Natural killer cell (primary cell): ENCODE measurements around the gene PFAS. TPM values are rescaled to one million over a fixed set of nuclear protein-coding genes. Genes with fewer than 3 reads are reported as not detected.

Experiments
- ATAC-seq, 3 donors: fragments of 150-1000 bp in 2 of 3; fragments of 200-7000 bp in 1 of 3; cut with Tn5 transposase; 1 replicate in 1 of 3; 2 replicates in 2 of 3; pipeline ENCODE4 v1.10.0; 2021; ENCODE audit warnings: mild to moderate bottlenecking in 2 of 3, moderate library complexity in 2 of 3
- DNase-seq, 2 donors: peaks; one replicate each; pipeline versions ENCODE4 v3.0.0 to v3.0.0-alpha.2; 2013 to 2021; ENCODE audit warnings: mixed read lengths in 1 of 2
- H3K27ac ChIP-seq: one replicate; pipeline ENCODE4 v1.5.1; 2013; ENCODE audit warnings: mild to moderate bottlenecking, low read length
- H3K27me3 ChIP-seq: one replicate; pipeline ENCODE4 v1.6.1; 2013; ENCODE audit warnings: low read length; ENCODE audit not compliant: control insufficient read depth, insufficient read depth
- H3K36me3 ChIP-seq: one replicate; pipeline ENCODE4 v1.6.1; 2013; ENCODE audit warnings: low read length; ENCODE audit not compliant: control insufficient read depth, insufficient read depth
- H3K4me1 ChIP-seq: one replicate; pipeline ENCODE4 v1.6.1; 2013; ENCODE audit warnings: low read length; ENCODE audit not compliant: control insufficient read depth, insufficient read depth
- H3K4me3 ChIP-seq: one replicate; pipeline ENCODE4 v1.5.1; 2013; ENCODE audit warnings: low read length
- H3K9me3 ChIP-seq: one replicate; pipeline ENCODE4 v1.6.1; 2013; ENCODE audit warnings: low read length; ENCODE audit not compliant: control insufficient read depth, insufficient read depth
- H3K27ac Mint-ChIP-seq, 2 donors: one replicate each; pipeline ENCODE4 v1.8.0; 2022; ENCODE audit warnings: mild to moderate bottlenecking in 2 of 2, mixed read lengths in 2 of 2, moderate library complexity in 1 of 2
- H3K27me3 Mint-ChIP-seq, 2 donors: one replicate each; pipeline ENCODE4 v1.8.0; 2022; ENCODE audit warnings: low read depth in 2 of 2, mixed read lengths in 2 of 2
- H3K36me3 Mint-ChIP-seq: one replicate; pipeline ENCODE4 v1.8.0; 2022; ENCODE audit warnings: mixed read lengths
- H3K4me1 Mint-ChIP-seq, 2 donors: one replicate each; pipeline ENCODE4 v1.8.0; 2022; ENCODE audit warnings: mixed read lengths in 2 of 2
- H3K4me3 Mint-ChIP-seq: one replicate; pipeline ENCODE4 v1.8.0; 2022; ENCODE audit warnings: mild to moderate bottlenecking, moderate library complexity, mixed read lengths
- H3K9me3 Mint-ChIP-seq, 2 donors: one replicate each; pipeline ENCODE4 v1.8.0; 2022; ENCODE audit warnings: mixed read lengths in 2 of 2
- WGBS: methylation state at CpG from one replicate; pipeline ENCODE4 v1.1.7; 2013; ENCODE audit warnings: missing lambda C conversion rate; ENCODE audit not compliant: insufficient coverage; 5-methylcytosine and 5-hydroxymethylcytosine counted together
- intact Hi-C: fragments of 100-400 bp; cut with micrococcal nuclease; formaldehyde crosslinking; loops from one replicate; pipeline ENCODE4 v1.14.2; 2022
- total RNA-seq, 4 donors: library from RNA; stranded (reverse); fragments of 120-200 nt in 1 of 4; gene quantifications; one replicate each; pipeline versions ENCODE4 v1.2.3 to v1.2.4, GENCODE V29; 2013 to 2022
- TF ChIP-seq, protein P1 (sequence below): fragments of 200-600 bp; IDR thresholded peaks from one replicate; pipeline ENCODE4 v1.8.0; 2022; ENCODE audit warnings: antibody characterized with exemption

The PFAS gene
- total RNA-seq, 3 donors from 2014 or later (not counting 1 experiment from before 2014, with no cell fraction given): 23.6 to 30.0 (median 24.0) TPM

GRCh38 chr17:8277317-8277716 lies 28.2 kb downstream of the PFAS start:
- Mint-ChIP-seq H3K27ac (no peak overlapping the region), H3K4me1 (no peaks in the 10 kb centered on the region), H3K4me3 (no peak overlapping the region), H3K9me3 (no peaks in the 10 kb centered on the region), H3K36me3 (no peaks in the 10 kb centered on the region), H3K27me3 (no peaks in the 10 kb centered on the region)
- TF ChIP-seq, protein P1, sequence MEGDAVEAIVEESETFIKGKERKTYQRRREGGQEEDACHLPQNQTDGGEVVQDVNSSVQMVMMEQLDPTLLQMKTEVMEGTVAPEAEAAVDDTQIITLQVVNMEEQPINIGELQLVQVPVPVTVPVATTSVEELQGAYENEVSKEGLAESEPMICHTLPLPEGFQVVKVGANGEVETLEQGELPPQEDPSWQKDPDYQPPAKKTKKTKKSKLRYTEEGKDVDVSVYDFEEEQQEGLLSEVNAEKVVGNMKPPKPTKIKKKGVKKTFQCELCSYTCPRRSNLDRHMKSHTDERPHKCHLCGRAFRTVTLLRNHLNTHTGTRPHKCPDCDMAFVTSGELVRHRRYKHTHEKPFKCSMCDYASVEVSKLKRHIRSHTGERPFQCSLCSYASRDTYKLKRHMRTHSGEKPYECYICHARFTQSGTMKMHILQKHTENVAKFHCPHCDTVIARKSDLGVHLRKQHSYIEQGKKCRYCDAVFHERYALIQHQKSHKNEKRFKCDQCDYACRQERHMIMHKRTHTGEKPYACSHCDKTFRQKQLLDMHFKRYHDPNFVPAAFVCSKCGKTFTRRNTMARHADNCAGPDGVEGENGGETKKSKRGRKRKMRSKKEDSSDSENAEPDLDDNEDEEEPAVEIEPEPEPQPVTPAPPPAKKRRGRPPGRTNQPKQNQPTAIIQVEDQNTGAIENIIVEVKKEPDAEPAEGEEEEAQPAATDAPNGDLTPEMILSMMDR: no peak
- intact Hi-C loops: no loop called here
- no peaks in the 10 kb centered on the region for H3K27me3 ChIP-seq
- WGBS: 87% methylated on average over 7 of the region's 7 CpGs
- ATAC-seq (no peak), DNase-seq (no peak)
- no peaks in the 10 kb centered on the region for H3K9me3 ChIP-seq
- H3K4me3 ChIP-seq: no peak overlapping the region
- no peak overlapping the region for H3K27ac ChIP-seq
- H3K4me1 ChIP-seq: no peaks in the 10 kb centered on the region
- H3K36me3 ChIP-seq: no peaks in the 10 kb centered on the region

GRCh38 chr17:8282345-8282744 lies 33.3 kb downstream of the PFAS start:
- Mint-ChIP-seq H3K36me3 (no peaks in the 10 kb centered on the region), H3K4me1 (peaks cover 0 to 5% of the 10 kb centered on the region in 2 donors), H3K27ac (no peak overlapping the region), H3K27me3 (no peaks in the 10 kb centered on the region), H3K9me3 (no peaks in the 10 kb centered on the region), H3K4me3 (no peak overlapping the region)
- TF ChIP-seq, protein P1: no peak
- Histone ChIP-seq H3K36me3 (no peaks in the 10 kb centered on the region), H3K9me3 (no peaks in the 10 kb centered on the region), H3K4me1 (peaks cover 5% of the 10 kb centered on the region), H3K27me3 (no peaks in the 10 kb centered on the region), H3K4me3 (no peak overlapping the region), H3K27ac (no peak overlapping the region)
- WGBS: 71% methylated on average over 3 of the region's 3 CpGs
- ATAC-seq (no peak), DNase-seq (no peak)
- intact Hi-C loops: no loop called here

- Histone ChIP-seq H3K4me3 (no peak overlapping the region), H3K36me3 (no peaks in the 10 kb centered on the region), H3K4me1 (peaks cover 12% of the 10 kb centered on the region), H3K9me3 (no peaks in the 10 kb centered on the region), H3K27ac (no peak overlapping the region), H3K27me3 (no peaks in the 10 kb centered on the region)
- WGBS: 75% methylated on average over 4 of the region's 4 CpGs
- Mint-ChIP-seq H3K4me1 (peaks cover 0 to 15% of the 10 kb centered on the region in 2 donors), H3K27me3 (no peaks in the 10 kb centered on the region), H3K9me3 (no peaks in the 10 kb centered on the region), H3K27ac (no peak overlapping the region), H3K36me3 (no peaks in the 10 kb centered on the region), H3K4me3 (no peak overlapping the region)
- no peak for ATAC-seq
- no peak for DNase-seq
- intact Hi-C loops: no loop called here
- TF ChIP-seq, protein P1: no peak
These were observed 34.3 kb downstream of the PFAS start for GRCh38 chr17:8283356-8283755.

DNA sequence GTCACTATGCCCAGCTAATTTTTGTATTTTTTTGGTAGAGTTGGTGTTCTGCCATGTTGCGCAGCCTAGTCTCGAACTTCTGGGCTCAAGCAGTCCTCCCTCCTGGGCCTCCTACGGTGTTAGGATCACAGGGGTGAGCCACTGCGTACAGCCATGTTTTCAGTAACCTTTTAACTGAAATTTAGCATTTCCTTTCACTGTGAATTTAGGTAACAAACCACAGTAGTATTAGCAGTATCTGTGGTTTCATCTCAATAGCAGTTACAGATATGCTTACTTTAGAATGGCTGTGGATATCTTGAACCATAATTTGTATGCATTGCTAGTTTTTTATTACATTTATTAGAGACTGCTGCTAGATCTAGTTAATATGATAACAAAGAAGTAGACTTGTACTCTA lies 35.0 kb downstream of the PFAS start:
- Histone ChIP-seq H3K36me3 (no peaks in the 10 kb centered on the region), H3K4me1 (peaks cover 14% of the 10 kb centered on the region), H3K27me3 (no peaks in the 10 kb centered on the region), H3K4me3 (no peak overlapping the region), H3K27ac (no peak overlapping the region), H3K9me3 (no peaks in the 10 kb centered on the region)
- TF ChIP-seq, protein P1: no peak
- no peaks in the 10 kb centered on the region for H3K36me3 Mint-ChIP-seq
- H3K4me1 Mint-ChIP-seq: peaks cover 0 to 23% of the 10 kb centered on the region in 2 donors
- 83% methylated on average over 4 of the region's 4 CpGs for WGBS
- intact Hi-C loops: no loop called here
- H3K27ac Mint-ChIP-seq: no peak overlapping the region
- no peaks in the 10 kb centered on the region for H3K27me3 Mint-ChIP-seq
- H3K9me3 Mint-ChIP-seq: no peaks in the 10 kb centered on the region
- DNase-seq (no peak), ATAC-seq (no peak)
- H3K4me3 Mint-ChIP-seq: no peak overlapping the region
